T1000 (cell line): ENCODE results near the gene DONSON.

Experiments
- DNase-seq: peaks from one replicate; lab custom pipeline; 2025; ENCODE audit warnings: mixed read lengths; lab: John Stamatoyannopoulos, UW

DONSON gene

DNA sequence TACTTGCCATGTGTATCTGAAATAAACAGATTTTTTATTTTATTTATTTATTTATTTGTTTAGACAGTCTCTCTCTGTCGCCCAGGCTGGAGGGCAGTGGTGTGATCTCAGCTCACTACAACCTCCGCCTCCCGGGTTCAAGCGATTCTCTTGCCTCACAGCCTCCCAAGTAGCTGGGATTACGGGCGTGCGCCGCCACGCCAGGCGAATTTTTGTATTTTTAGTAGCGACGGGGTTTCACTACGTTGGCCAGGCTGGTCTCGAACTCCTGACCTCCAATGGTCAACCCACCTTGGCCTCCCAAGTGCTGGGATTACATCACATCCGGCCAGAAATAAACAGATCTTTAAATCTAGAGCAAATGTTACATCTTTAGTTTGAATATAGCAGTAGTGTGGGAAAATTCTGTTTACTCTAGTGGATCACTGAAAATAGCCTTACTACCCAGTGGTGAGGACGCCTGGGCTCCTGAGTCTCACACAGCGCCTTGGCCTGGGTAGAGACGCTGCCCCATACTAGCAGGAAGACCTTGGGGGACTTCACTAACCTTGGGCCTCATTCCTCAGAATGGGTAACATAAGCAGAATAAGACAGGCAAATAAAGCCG, 47.3 kb downstream of the DONSON start:
- DNase-seq = peak; percentile 7

DNA sequence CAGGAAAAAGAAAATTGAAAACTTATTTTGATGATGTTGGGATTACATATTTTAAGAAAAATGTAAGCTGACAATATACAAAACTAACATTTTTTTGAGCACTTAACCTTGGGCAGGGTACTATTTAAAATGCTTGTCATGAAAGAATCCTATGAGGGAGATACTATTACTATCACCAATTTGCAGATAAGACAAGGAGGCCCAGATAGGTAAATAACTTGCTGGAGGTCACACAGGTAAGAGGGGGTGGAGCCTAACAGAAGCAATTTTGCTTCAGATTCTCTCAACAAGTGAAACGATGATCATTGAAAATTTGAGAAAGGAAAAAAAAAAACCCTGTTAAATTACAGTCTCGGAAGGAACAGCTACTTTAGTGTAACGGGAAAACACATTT, 47.8 kb downstream of the DONSON start:
- DNase-seq = no peak

DNA sequence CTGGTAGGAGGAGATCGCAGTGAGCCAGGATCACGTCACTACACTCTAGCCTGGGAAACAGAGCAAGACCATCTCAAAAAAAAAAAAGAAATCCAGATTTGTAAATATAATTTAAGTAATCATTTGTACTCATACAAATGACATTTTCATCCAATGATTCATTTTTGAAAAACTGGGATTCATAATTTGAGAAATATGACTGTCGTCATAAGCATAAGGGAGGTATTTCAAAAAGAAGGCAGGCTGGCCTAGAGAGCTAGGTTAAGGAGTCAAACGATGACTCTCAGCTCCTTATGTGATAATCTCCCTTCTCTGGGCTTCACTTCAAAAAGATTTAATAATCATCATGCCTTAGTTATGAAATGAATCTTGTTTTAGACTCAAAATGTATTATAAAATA, 48.9 kb downstream of the DONSON start:
- no peak for DNase-seq

DNA sequence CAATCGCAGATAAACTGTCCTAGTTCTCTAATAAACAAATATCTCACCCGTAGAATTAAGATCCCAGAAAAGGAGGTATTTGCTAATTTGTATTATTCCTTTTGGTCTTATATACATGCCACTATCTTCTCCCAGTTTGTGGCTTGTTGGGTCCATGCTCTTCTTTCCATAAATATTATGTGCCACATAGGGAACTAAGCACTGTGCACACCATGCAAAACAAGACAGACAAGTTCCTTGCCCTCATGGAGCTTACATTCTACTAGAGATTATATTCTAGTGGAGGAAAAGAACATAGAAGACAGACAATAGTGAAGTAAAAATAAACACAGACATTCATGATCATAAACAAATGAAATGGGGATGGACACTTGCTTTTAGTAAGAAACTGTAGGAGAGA, 51.3 kb downstream of the DONSON start:
- no peak for DNase-seq

DNA sequence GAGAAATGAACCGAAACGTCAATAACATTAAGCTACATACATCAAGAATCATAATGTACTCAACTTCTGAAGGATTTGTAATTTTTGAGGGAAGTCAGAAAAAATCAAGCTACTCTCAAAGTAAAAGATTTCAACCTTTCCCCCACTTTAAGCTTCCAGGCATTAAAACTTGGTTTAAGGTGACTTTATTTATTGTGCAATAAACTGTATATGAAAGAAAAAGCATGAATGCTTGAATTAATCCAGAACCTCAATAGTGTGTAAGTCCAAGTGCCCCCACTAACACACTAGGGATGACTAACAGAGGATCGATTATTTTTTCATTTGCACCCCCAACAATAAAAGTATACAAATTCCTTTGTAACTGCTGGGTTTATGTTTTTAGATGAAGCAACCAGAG, 57.5 kb downstream of the DONSON start:
- no peak for DNase-seq
